DOHH2 (cell line): ENCODE measurements around the gene RC3H2.

Experiments used
- H3F3A ChIP-seq: fragments of 200-600 bp; sonication (generic), shearing (Covaris generic); 2 replicates; pipeline ENCODE4 v1.6.0; 2016; ENCODE audit warnings: antibody characterized with exemption, mild to moderate bottlenecking; ENCODE audit not compliant: control insufficient read depth, insufficient read depth
- H3K27ac ChIP-seq: fragments of 200-600 bp; sonication (generic); 2 replicates; pipeline ENCODE4 v1.5.1; 2014; ENCODE audit warnings: low read depth, mild to moderate bottlenecking, low read length, moderate library complexity
- H3K27me3 ChIP-seq: fragments of 200-600 bp; sonication (generic); 2 replicates; pipeline ENCODE4 v1.6.1; 2014; ENCODE audit warnings: mild to moderate bottlenecking, low read length, mixed read lengths; ENCODE audit not compliant: control insufficient read depth
- H3K36me3 ChIP-seq: fragments of 200-600 bp; sonication (generic); 2 replicates; pipeline ENCODE4 v1.6.1; 2014; ENCODE audit warnings: mild to moderate bottlenecking, low read length, moderate library complexity, mixed read lengths; ENCODE audit not compliant: control insufficient read depth
- H3K4me1 ChIP-seq: fragments of 200-600 bp; sonication (generic); 2 replicates; pipeline ENCODE4 v1.6.1; 2014; ENCODE audit warnings: mild to moderate bottlenecking, low read length, mixed read lengths; ENCODE audit not compliant: control insufficient read depth
- H3K4me2 ChIP-seq: fragments of 200-600 bp; sonication (generic); 2 replicates; pipeline ENCODE4 v1.6.0; 2014; ENCODE audit warnings: mild to moderate bottlenecking, low read length, moderate library complexity
- H3K4me3 ChIP-seq: fragments of 200-600 bp; sonication (generic); 2 replicates; pipeline ENCODE4 v1.5.1; 2014; ENCODE audit warnings: mild to moderate bottlenecking, low read length, mixed read lengths
- H3K79me2 ChIP-seq: fragments of 200-600 bp; sonication (generic); 2 replicates; pipeline ENCODE4 v1.6.1; 2014; ENCODE audit warnings: mild to moderate bottlenecking, low read length, mixed read lengths; ENCODE audit not compliant: control insufficient read depth
- H3K9me2 ChIP-seq: fragments of 200-600 bp; sonication (generic); replicated peaks from 2 replicates; pipeline ENCODE4 v1.6.1; 2014; ENCODE audit warnings: mild to moderate bottlenecking, low read length, mixed read lengths; ENCODE audit not compliant: control insufficient read depth
- H3K9me3 ChIP-seq: fragments of 200-600 bp; sonication (generic); 2 replicates; pipeline ENCODE4 v1.6.1; 2014; ENCODE audit warnings: antibody characterized with exemption, low read length, mixed read lengths; ENCODE audit not compliant: control insufficient read depth, insufficient read depth
- H4K20me1 ChIP-seq: fragments of 200-600 bp; sonication (generic); 2 replicates; pipeline ENCODE4 v1.6.0; 2014; ENCODE audit warnings: low read depth, mild to moderate bottlenecking, antibody characterized with exemption, low read length, moderate library complexity; ENCODE audit not compliant: control insufficient read depth, insufficient read depth
- CTCF ChIP-seq: fragments of 200-600 bp; sonication (generic); IDR thresholded peaks from one replicate; pipeline ENCODE4 v1.5.1; 2014; ENCODE audit warnings: antibody characterized with exemption, mild to moderate bottlenecking, low read depth, low read length; ENCODE audit not compliant: poor library complexity, severe bottlenecking
- EZH2phosphoT487 ChIP-seq: fragments of 200-600 bp; sonication (generic); IDR thresholded peaks from 2 replicates; pipeline ENCODE4 v1.6.1; 2017; ENCODE audit warnings: borderline replicate concordance, mild to moderate bottlenecking, antibody characterized with exemption, low read length, moderate library complexity, mixed read lengths

RC3H2 gene

GRCh38 chr9:122816163-122816867 lies 88.8 kb downstream of the RC3H2 start:
- H3K4me2 ChIP-seq, result no peak overlapping the region
- peaks cover 4% of the 10 kb centered on the region; the same call in 1 of the 2 replicates for H3F3A ChIP-seq
- H3K79me2 ChIP-seq, result peaks cover 2% of the 10 kb centered on the region; the same call in 1 of the 2 replicates
- no peak overlapping the region for H3K4me3 ChIP-seq
- peaks cover 36% of the 10 kb centered on the region for H3K36me3 ChIP-seq
- no peaks in the 10 kb centered on the region for H3K4me1 ChIP-seq
- H4K20me1 ChIP-seq, result no peaks in the 10 kb centered on the region
- no peaks in the 10 kb centered on the region for H3K27me3 ChIP-seq
- H3K9me3 ChIP-seq, result no peaks in the 10 kb centered on the region
- TF ChIP-seq EZH2phosphoT487 (no peak), CTCF (no peak)
- H3K9me2 ChIP-seq, result no peaks in the 10 kb centered on the region
- H3K27ac ChIP-seq, result no peak overlapping the region

- Histone ChIP-seq H3K27ac (no peak overlapping the region), H4K20me1 (no peaks in the 10 kb centered on the region), H3K4me2 (no peak overlapping the region)
These were observed 89.6 kb downstream of the RC3H2 start for GRCh38 chr9:122815544-122815943.

GRCh38 chr9:122814545-122814944 lies 90.6 kb downstream of the RC3H2 start:
- Histone ChIP-seq H3K4me3 (no peak overlapping the region), H3K27ac (no peak overlapping the region), H3K9me2 (no peaks in the 10 kb centered on the region), H3K4me1 (no peaks in the 10 kb centered on the region), H4K20me1 (no peaks in the 10 kb centered on the region), H3K27me3 (no peaks in the 10 kb centered on the region), H3K4me2 (no peak overlapping the region), H3K9me3 (no peaks in the 10 kb centered on the region), H3F3A (peaks cover 4% of the 10 kb centered on the region; the same call in 1 of the 2 replicates), H3K79me2 (peaks cover 2% of the 10 kb centered on the region; the same call in 1 of the 2 replicates), H3K36me3 (peaks cover 20% of the 10 kb centered on the region)
- TF ChIP-seq EZH2phosphoT487 (no peak), CTCF (no peak)

More at GRCh38 chr9:122815544-122815943, 89.6 kb downstream of the RC3H2 start:
- Histone ChIP-seq H3K4me3 (no peak overlapping the region), H3K27me3 (no peaks in the 10 kb centered on the region), H3F3A (peaks cover 4% of the 10 kb centered on the region; the same call in 1 of the 2 replicates), H3K9me3 (no peaks in the 10 kb centered on the region), H3K79me2 (peaks cover 2% of the 10 kb centered on the region; the same call in 1 of the 2 replicates), H3K9me2 (no peaks in the 10 kb centered on the region), H3K36me3 (peaks cover 29% of the 10 kb centered on the region), H3K4me1 (no peaks in the 10 kb centered on the region)
- TF ChIP-seq EZH2phosphoT487 (no peak), CTCF (no peak)
